Measurements from ENCODE around the gene PEAR1. TPM values are rescaled to one million over a fixed set of nuclear protein-coding genes. Genes with fewer than 3 reads are reported as not detected.

PEAR1 gene
- total RNA-seq, 2 experiments from 2014 or later: not detected

GRCh38 chr1:156859523-156860112 is 33.9 kb upstream of the PEAR1 start:
- no TSS peak for BruUV-seq (replicated peaks)
- TF ChIP-seq CTCF (conservative IDR thresholded peaks at IDR 0.05; ENCODE audit: low read length) (no peak), EZH2phosphoT487 (IDR thresholded peaks at IDR 0.05; ENCODE audit: borderline replicate concordance, low read depth, low read length) (no peak)
- no peak overlapping the region for H2AFZ ChIP-seq (ENCODE audit: low read length)
- H4K20me1 ChIP-seq (ENCODE audit: insufficient read depth, low read length): no peaks in the 10 kb centered on the region
- H3K9me3 ChIP-seq (ENCODE audit: low read length): no peaks in the 10 kb centered on the region
- peak overlapping the region; percentile 65 for H3K4me2 ChIP-seq (ENCODE audit: low read length)
- no peak overlapping the region for H3K27ac ChIP-seq (ENCODE audit: low read depth, low read length, poor library complexity, severe bottlenecking)
- DNase-seq (ENCODE audit: low spot score): no peak
- ChIA-PET POLR2A (interaction anchor here (0.6 kb wide), 1 partner anchor 134 kb away, joined by 5 read pairs; no protein-coding TSS in a partner anchor), CTCF (ENCODE audit: unreplicated experiment) (interaction anchor here (0.5 to 0.6 kb wide), 2 partner anchors 28 to 199 kb away, joined by 3 to 9 read pairs; no protein-coding TSS in a partner anchor)
- H3K4me3 ChIP-seq (ENCODE audit: low read depth, low read length, poor library complexity, severe bottlenecking): no peak overlapping the region
- intact Hi-C loops (cut with micrococcal nuclease; ENCODE audit: unreplicated experiment): loop anchor here (1.0 to 5.0 kb wide), 3 partner anchors 62 to 170 kb away; partner anchors contain the start of genes ISG20L2 and METTL25B
- no peaks in the 10 kb centered on the region for H3K79me2 ChIP-seq (ENCODE audit: insufficient read depth, low read depth, low read length)
- H3K4me1 ChIP-seq (ENCODE audit: insufficient read depth, low read length, poor library complexity, severe bottlenecking): peaks cover 4% of the 10 kb centered on the region
- no peaks in the 10 kb centered on the region for H3K36me3 ChIP-seq (ENCODE audit: insufficient read depth, low read length)
- no peaks in the 10 kb centered on the region for H3K9me2 ChIP-seq (ENCODE audit: insufficient read depth, low read length)

- CTCF ChIA-PET (ENCODE audit: unreplicated experiment): interaction anchor here (0.5 to 0.6 kb wide), 2 partner anchors 28 to 199 kb away, joined by 3 to 9 read pairs; no protein-coding TSS in a partner anchor
Measured at GRCh38 chr1:156860113-156860627, 33.3 kb upstream of the PEAR1 start.

More at GRCh38 chr1:156860113-156860627, 33.3 kb upstream of the PEAR1 start:
- TF ChIP-seq EZH2phosphoT487 (IDR thresholded peaks at IDR 0.05; ENCODE audit: borderline replicate concordance, low read depth, low read length) (no peak), CTCF (conservative IDR thresholded peaks at IDR 0.05; ENCODE audit: low read length) (peak; percentile 83)
- no peaks in the 10 kb centered on the region for H3K79me2 ChIP-seq (ENCODE audit: insufficient read depth, low read depth, low read length)
- H3K4me3 ChIP-seq (ENCODE audit: low read depth, low read length, poor library complexity, severe bottlenecking): peak overlapping the region; percentile 11
- no peaks in the 10 kb centered on the region for H3K9me2 ChIP-seq (ENCODE audit: insufficient read depth, low read length)
- H3K27ac ChIP-seq (ENCODE audit: low read depth, low read length, poor library complexity, severe bottlenecking): no peak overlapping the region
- DNase-seq (ENCODE audit: low spot score): peak; percentile 63
- peak overlapping the region; percentile 65 for H3K4me2 ChIP-seq (ENCODE audit: low read length)
- intact Hi-C loops (cut with micrococcal nuclease; ENCODE audit: unreplicated experiment): loop anchor here (1.0 to 5.0 kb wide), 3 partner anchors 63 to 171 kb away; partner anchors contain the start of genes ISG20L2 and METTL25B
- no peaks in the 10 kb centered on the region for H3K36me3 ChIP-seq (ENCODE audit: insufficient read depth, low read length)
- H4K20me1 ChIP-seq (ENCODE audit: insufficient read depth, low read length): no peaks in the 10 kb centered on the region
- POLR2A ChIA-PET: interaction anchor here (1.0 kb wide), 1 partner anchor 26 kb away, joined by 3 read pairs; no protein-coding TSS in a partner anchor
- H3K9me3 ChIP-seq (ENCODE audit: low read length): no peaks in the 10 kb centered on the region
- peaks cover 4% of the 10 kb centered on the region for H3K4me1 ChIP-seq (ENCODE audit: insufficient read depth, low read length, poor library complexity, severe bottlenecking)
- no peak overlapping the region for H2AFZ ChIP-seq (ENCODE audit: low read length)
- no TSS peak for BruUV-seq (replicated peaks)
